ENCODE measurements around the gene RBP3.

DNA sequence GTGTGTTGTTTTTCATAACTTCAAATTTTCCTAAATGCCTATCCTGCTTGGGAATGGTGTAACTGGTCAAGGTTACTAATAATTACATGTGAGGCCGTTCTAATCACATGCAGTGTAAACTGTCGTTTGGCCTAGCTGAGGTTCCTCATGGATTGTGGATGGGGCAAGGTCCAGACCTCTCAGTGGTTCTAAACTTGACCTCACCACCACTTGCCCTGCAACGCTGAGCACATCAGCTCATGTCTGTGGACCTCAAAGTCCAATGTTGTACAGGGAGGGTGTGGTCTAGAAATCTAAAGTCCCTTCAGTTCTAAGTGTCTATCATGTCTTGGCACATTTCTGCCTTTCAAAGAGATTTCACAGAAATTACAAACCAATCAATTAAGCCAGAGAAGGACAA is 15.6 kb downstream of the RBP3 start:
- TF ChIP-seq POLR2AphosphoS5 (IDR thresholded peaks at IDR 0.05; ENCODE audit: low read depth), result no peak
- TF ChIP-seq GABPA (IDR thresholded peaks at IDR 0.05; ENCODE audit: low read depth), result no peak
